Activated CD4-positive, alpha-beta T cell treated with anti-CD3 and anti-CD28 coated beads, Interleukin-10, Interleukin-2, amounts not matched to agents 100 ng/mL and 50 ng/mL, durations not matched to agents 16 hours and 8 hours (primary cell): ENCODE results near the gene SH3BGR.

ENCODE experiments used
- DNase-seq: peaks from one replicate; pipeline ENCODE4 v3.0.0-alpha.2; 2020

The SH3BGR gene

GRCh38 chr21:39555911-39556590 is 104.3 kb downstream of the SH3BGR start:
- DNase-seq: no peak

GRCh38 chr21:39559511-39559910 is 107.7 kb downstream of the SH3BGR start:
- DNase-seq: no peak

GRCh38 chr21:39561140-39561539 is 109.4 kb downstream of the SH3BGR start:
- DNase-seq: no peak

DNA sequence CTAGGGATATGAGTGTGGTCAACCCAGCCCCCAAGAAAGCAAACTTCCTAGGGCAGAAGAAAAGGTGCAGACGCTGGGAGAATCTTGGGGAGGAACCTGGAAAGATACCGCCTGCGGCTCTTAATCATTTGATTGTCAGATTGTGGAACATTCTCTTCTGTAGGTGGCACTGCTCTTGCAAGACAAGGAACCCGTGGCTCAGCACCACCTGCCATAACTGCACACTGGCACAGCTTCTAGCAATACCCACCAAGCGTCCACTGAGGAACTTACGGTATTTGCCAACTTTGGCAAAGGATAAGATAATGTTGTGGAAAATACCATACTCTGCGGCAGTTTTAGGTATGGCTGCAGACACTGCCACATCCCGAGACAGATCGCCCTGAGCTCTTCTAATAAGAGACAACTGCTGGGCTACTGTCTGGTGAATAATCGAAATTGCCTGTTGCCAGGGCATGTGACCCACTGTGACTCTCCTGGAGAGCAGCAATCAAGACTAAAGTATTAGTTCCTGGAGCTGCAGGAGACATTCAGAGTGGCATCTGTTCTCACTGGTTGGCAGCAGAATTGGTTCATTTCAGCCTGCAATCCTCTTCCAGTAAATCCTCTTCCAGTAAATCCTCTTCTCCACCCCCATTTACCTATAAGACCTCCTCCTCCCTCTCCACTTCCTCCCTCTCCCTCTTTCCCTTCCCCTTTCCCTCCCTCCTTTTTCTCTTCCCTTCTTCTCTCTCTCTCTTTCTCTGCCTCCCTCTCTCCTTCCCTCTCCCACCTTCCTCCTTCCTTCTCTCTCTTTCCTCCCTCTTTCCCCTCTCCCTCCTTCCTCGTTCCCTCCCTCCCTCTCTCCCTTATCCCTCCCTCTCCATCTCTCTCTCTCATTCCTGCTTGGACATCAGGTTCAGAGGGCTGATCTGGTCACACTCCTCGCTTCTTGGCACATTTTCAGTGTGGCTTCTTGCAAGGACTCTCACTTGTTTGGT is 111.3 kb downstream of the SH3BGR start:
- DNase-seq: no peak

GRCh38 chr21:39564200-39564599 is 112.4 kb downstream of the SH3BGR start:
- DNase-seq: no peak
